ENCODE measurements around the gene ISM2. TPM values are rescaled to one million over a fixed set of nuclear protein-coding genes. Genes with fewer than 3 reads are reported as not detected.

The ISM2 gene
- total and polyA plus RNA-seq, 10 of the 15 experiments (the other 5 are each of a cell fraction or from before 2014, with no cell fraction given): 0.03 TPM; not detected in 9

- H2AFZ ChIP-seq (ENCODE audit: control insufficient read depth, low read depth, low read length): peak overlapping the region; percentile 74
- intact Hi-C loops (cut with micrococcal nuclease; ENCODE audit: unreplicated experiment): loop anchor here (1.0 to 5.0 kb wide), 4 partner anchors 94 to 305 kb away; partner anchors contain the start of genes GSTZ1, POMT2 and SNW1
- ChIA-PET SMC1A (ENCODE audit: uncharacterized antibody, unreplicated experiment) (interaction anchor here (1.3 to 2.8 kb wide), 3 partner anchors 11 to 141 kb away, joined by 6 to 8 read pairs (median 7); no protein-coding TSS in a partner anchor), POLR2A (interaction anchor here (0.6 to 1.6 kb wide), 3 partner anchors 95 to 448 kb away, joined by 3 to 6 read pairs (median 4); partner anchors contain the start of genes GSTZ1 and POMT2), RAD21 (ENCODE audit: unreplicated experiment) (interaction anchor here (0.6 to 2.6 kb wide), 10 partner anchors 80 to 251 kb away, joined by 3 to 10 read pairs (median 4); partner anchors contain the start of genes GSTZ1, POMT2, SAMD15 and TMED8), CTCF (interaction anchor here (0.5 to 4.6 kb wide), 6 partner anchors 85 to 250 kb away, joined by 3 to 140 read pairs (median 5); partner anchors contain the start of genes ALKBH1 and SLIRP)
- H4K20me1 ChIP-seq (ENCODE audit: control insufficient read depth, insufficient read depth): peaks cover 4% of the 10 kb centered on the region; the same call in 1 of the 2 replicates
- H3K27ac ChIP-seq (ENCODE audit: control insufficient read depth, insufficient read depth): peak overlapping the region; percentile 97
- H3K9me3 ChIP-seq (replicated peaks; ENCODE audit: control insufficient read depth, insufficient read depth, low read length): no peaks in the 10 kb centered on the region
- no peaks in the 10 kb centered on the region for H3K27me3 ChIP-seq (replicated peaks in 1 of 2; ENCODE audit: control insufficient read depth in 2 of 2, insufficient read depth in 2 of 2, low read length in 1 of 2)
- H3K4me2 ChIP-seq (ENCODE audit: control insufficient read depth, insufficient read depth): peak overlapping the region; percentile 76
- H3K9ac ChIP-seq (ENCODE audit: control insufficient read depth, insufficient read depth, low read length): peak overlapping the region; percentile 88
- peak overlapping the region; percentile 88 for H3K4me3 ChIP-seq
- no peak; the same call in 2 of the 3 replicates for ATAC-seq
- no peak for FAIRE-seq
- in situ Hi-C loops (cut with MboI): no loop called here
- no peak for DNase-seq (ENCODE audit: low read depth, low spot score)
- H3K36me3 ChIP-seq (ENCODE audit: control insufficient read depth in 2 of 2, insufficient read depth in 2 of 2, low read length in 1 of 2): peaks cover 5 to 17% of the 10 kb centered on the region in 2 experiments
- TF ChIP-seq NKRF (conservative IDR thresholded peaks at IDR 0.05) (peak; percentile 41), BACH1 (IDR thresholded peaks at IDR 0.05; ENCODE audit: borderline replicate concordance) (no peak), ZBTB40 (IDR thresholded peaks at IDR 0.05; ENCODE audit: borderline replicate concordance) (no peak), RCOR1 (conservative IDR thresholded peaks at IDR 0.05; ENCODE audit: low read depth, low read length) (no peak), MLLT1 (IDR thresholded peaks at IDR 0.05) (0 out of 2 replicates have a peak, but pooled peaks have one; percentile 9), RELB (IDR thresholded peaks at IDR 0.05; ENCODE audit: low read depth) (0 out of 2 replicates have a peak, but pooled peaks have one; percentile 5), POLR2A (IDR thresholded peaks at IDR 0.05; ENCODE audit: low read depth, low read length) (peak; percentile 86)
- TSS peak; percentile 77 for BruUV-seq (replicated peaks)
- H3K79me2 ChIP-seq (ENCODE audit: control insufficient read depth, insufficient read depth, low read length): peaks cover 53% of the 10 kb centered on the region
- peaks cover 13% of the 10 kb centered on the region for H3K4me1 ChIP-seq (ENCODE audit: control insufficient read depth, insufficient read depth, low read length)
- under 1% methylated on average over 18 of the region's 18 CpGs for WGBS (ENCODE audit: insufficient coverage, insufficient replicate concordance, low lambda C conversion rate, missing lambda C conversion rate)
Observed at GRCh38 chr14:77457115-77457521, 41.5 kb downstream of the ISM2 start.
